ENCODE results near the gene H6PD.

GRCh38 chr1:9202240-9202870 lies 32.2 kb upstream of the H6PD start:
- no peak for TF ChIP-seq CTCF (optimal IDR thresholded peaks at IDR 0.05 in 1 of 3, IDR thresholded peaks at IDR 0.05 in 1 of 3, conservative IDR thresholded peaks at IDR 0.05 in 1 of 3; ENCODE audit: extremely low read depth in 1 of 3, insufficient read depth in 2 of 3, low read length in 3 of 3)
- TF ChIP-seq EZH2 (IDR thresholded peaks at IDR 0.05; ENCODE audit: low read length), result no peak

Measured in keratinocyte (primary cell).